ENCODE results near the gene SORL1.
A peak's percentile ranks its signal among the peaks of the same experiment; 100 is the strongest.
"Not testable (repeated sequence)": the region's sequence is repeated elsewhere in the genome, so short reads cannot be mapped to it uniquely, and the experiment has no call there.

SORL1 gene

DNA sequence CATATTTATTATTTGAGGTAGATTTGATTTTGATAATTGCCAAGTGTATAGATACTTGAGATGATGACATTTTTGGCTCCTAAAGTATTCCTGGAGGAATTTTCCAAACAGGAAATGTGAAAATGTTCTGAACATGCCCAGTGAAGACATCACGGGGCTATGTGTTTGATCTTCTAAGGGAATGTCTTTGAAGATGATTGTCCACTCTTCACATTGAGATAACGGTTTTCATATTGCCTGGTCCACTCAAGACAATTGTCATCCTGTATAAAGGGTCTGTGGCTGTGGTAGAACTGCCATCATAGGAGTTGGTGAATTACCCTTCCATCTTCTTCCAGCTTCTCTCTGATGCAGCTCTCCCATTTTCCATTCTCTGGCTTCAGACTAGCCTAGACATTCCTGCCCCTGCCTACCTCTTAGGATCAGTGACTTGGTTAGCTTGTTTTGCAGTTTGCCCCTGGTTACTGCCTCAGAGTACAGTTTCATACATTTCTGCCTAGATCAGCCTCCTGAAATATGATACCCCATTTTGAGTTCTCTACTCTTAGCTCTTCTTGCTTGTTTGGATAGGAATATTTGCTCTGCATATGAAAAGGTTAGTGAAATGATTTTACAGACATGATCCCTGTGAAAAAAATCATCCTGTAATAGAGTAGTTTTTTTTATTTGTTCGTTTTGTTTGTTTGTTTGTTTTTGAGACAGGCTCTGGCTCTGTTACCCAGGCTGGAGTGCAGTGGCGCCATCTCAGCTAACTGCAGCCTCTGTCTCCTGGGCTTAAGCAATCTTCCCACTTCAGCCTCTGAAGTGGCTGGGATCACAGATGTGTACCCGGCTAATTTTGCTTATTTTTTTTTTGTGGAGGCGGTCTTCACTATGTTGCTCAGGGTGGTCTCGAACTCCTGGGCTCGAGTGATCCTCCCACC lies 112.0 kb downstream of the SORL1 start:
- ATAC-seq (no peak), DNase-seq (no peak)

DNA sequence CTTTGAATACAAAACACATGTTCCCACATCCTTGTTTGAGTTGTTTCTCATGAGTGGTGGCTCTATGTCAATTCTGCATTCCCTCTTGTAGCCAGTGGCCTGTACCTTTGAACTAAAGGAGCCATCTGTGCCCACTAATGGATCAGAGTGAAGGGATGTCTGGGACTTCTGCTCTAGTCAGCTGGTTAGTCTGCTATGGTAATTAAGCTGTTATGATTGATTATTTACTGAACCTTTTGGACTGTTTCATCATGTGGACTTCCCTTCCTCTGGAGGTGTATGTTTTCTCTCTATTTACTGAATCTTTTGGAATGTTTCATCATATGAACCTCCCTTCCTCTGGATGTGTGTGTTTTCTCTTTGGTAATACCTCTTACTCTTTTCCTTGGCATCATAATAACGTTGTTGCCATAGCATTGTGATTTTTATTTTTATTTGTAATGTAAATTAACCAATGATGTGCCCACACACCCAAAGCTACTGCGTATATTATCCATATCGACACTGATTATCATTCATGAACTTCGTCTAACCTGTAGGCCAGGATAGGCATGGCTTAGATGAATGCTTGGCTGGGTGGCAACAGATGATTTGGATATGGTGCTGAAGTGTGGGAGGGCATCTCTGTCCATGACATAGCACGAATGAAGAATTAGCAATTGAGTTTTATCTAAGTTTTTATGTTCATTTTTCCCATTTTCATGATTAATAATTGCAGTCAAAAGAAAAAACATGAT lies 113.0 kb downstream of the SORL1 start:
- ATAC-seq (no peak), DNase-seq (no peak)

DNA sequence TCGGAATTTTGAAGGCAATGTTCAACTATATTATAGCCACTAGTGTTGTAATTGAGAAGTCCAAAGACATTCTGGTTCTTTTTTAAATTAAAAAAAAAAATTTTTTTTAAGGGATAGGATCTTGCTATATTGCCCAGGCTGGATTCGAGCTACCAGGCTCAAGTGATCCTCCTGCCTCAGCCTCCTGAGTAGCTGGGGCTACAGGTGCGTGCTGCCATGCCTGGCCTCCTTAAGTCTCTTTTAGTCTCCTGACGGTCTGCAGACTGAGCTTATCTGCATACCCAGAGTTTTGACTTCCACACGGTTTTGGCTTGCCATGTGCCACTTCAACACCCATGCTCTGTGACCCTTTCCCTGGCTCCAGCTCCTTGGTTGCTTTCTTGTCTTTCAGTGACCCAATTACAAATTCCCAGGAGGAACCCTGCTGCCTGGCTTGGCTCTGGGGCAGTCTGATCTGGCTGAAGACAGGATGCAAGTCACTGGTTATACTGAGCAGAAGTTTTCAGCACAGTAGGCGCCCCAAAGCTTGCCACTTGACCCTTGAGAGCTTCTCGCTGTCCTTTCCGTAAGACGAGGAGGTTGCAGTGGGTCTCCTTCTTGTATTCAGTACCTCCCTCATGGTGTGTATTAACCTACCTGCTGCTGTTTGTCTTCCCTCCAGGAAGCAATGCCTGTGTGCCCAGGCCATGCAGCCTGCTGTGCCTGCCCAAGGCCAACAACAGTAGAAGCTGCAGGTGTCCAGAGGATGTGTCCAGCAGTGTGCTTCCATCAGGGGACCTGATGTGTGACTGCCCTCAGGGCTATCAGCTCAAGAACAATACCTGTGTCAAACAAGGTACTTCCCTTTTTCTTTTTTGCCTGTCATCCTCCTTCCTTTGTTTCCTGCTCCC lies 114.4 kb downstream of the SORL1 start:
- no peak for ATAC-seq
- DNase-seq = no peak

DNA sequence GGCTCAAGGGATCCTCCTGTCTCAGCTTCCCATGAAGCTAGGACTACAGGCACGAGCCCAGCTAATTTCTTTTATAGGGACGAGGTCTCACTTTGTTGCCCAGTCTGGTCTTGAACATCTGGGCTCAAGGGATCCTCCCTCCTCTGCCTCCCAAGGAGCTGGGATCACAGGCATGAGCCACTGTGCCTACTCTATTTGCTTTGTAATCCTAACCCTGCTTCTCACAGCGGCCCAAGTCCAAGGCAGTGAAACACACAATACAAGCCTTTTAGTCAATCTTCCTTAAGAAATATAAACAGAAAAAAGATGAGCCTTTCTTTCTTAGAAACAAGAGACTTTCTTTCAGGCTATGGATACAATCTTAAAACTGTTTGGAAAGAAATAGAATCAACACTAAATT lies 115.9 kb downstream of the SORL1 start:
- no peak for ATAC-seq
- no peak for DNase-seq

DNA sequence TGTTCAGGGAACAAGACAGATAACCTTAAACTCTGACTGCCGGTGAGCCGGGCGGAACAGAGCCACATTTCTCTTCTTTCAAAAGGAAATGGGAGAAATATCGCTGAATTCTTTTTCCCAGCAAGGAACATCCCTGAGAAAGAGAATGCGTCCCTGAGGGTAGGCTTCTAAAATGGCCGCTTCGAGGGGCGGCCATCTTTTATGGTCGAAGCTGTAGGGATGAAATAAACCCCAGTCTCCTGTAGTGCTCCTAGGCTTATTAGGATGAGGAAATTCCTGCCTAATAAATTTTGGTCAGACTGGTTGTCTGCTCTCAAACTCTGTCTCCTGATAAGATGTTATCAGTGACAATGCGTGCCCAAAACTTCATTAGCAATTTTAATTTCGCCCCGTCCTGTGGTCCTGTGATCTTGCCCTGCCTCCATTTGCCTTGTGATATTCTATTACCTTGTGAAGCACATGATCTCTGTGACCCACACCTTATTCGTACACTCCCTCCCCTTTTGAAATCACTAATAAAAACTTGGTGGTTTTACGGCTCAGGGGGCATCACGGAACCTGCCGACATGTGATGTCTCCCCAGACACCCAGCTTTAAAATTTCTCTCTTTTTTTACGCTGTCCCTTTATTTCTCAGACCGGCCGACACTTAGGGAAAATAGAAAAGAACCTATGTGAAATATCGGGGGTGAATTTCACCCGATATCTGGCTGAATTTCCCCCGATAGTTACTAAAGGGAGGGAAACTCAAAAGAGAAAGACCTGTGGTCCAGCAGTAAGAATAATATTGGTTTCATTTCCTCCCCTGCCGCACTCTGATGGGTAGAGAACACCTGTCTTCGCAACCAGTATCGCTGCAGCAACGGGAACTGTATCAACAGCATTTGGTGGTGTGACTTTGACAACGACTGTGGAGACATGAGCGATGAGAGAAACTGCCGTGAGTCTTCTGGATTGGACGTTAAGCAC lies 117.5 kb downstream of the SORL1 start:
- ATAC-seq = not testable (repeated sequence)

DNA sequence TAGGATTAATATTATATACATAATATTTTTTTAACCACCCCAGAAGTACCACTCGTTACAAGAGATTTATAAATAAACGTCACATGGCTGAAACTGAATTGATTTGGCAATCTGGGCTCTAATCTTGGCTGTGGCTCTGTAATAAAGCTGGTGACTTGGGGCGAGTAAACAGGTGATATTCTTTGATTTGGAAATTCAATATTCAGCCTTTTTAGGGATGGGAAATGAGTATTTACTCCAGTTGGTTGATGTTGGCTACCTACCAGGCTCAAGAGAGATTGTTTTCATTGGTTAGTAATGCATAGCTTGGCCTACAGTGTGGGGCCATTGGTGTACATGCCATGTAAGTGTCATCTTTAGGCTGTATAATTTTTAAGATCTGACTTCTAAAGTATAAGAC lies 118.3 kb downstream of the SORL1 start:
- no peak for ATAC-seq
- DNase-seq = no peak

More for the DNA sequence above, 117.5 kb downstream of the SORL1 start:
- DNase-seq = not testable (repeated sequence)

DNA sequence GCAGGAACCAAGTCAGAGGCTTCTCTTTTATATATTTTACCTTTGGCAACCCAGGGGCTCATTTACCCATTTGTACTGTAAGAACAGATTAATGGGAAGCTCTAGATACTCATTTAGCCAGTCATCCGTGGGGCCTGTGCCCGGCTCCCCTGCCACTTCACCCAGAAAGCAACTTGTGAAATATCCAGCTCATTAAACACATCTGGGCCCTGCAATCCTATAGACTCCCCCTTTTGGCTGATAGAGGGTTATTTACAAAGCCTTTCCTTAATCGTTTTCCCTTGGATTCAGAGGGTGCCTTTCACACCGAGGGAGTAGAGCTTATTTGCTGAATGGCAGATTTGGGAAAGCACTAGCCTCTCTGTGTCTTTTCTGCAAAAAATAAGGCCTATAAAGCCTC lies 119.4 kb downstream of the SORL1 start:
- ATAC-seq = no peak
- DNase-seq = no peak

DNA sequence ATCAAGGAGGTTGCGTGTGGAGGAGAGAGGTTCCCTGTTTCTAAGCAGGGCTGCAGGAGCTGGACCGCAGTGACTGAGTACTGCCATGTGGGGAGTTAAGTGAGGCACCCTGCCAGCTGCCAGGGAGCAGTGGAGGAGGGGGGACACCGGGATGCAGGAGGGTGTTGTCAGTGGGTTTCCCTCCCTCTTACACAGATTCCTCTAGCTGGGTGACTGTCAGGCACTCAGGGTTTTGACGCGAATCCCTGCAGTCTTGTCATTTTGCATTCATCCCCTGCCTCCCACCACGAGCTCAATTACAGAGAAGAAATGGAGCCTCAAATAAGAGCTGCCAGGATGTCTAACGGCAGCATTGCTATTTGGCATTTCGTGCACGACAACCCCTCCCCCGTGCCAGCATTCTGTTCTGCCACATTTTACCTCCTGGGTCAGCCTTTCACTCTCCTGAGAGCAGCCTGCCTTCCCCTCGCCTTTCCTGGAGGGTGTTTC lies 120.5 kb downstream of the SORL1 start:
- no peak for DNase-seq

DNA sequence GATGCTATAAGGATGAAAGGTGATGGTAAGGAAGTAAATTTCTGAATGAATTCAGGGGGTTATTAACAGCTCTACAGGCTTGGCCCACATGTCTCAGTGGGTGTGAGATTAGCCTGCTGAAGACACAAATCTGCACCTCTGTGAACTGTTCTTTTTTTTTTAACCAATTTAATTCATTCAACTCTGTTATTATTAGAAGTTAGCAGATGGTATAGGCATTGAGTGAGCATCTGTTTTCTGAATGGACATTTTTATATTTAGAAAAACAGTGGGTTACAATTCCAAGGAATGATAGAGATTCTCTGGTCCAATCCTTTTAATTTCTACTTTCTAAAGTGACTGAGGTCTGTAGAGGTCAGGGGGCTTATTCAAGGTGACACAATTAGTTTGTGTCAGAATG lies 122.7 kb downstream of the SORL1 start:
- no peak for ATAC-seq
- no peak for DNase-seq

More for the DNA sequence above, 120.5 kb downstream of the SORL1 start:
- no peak for ATAC-seq

DNA sequence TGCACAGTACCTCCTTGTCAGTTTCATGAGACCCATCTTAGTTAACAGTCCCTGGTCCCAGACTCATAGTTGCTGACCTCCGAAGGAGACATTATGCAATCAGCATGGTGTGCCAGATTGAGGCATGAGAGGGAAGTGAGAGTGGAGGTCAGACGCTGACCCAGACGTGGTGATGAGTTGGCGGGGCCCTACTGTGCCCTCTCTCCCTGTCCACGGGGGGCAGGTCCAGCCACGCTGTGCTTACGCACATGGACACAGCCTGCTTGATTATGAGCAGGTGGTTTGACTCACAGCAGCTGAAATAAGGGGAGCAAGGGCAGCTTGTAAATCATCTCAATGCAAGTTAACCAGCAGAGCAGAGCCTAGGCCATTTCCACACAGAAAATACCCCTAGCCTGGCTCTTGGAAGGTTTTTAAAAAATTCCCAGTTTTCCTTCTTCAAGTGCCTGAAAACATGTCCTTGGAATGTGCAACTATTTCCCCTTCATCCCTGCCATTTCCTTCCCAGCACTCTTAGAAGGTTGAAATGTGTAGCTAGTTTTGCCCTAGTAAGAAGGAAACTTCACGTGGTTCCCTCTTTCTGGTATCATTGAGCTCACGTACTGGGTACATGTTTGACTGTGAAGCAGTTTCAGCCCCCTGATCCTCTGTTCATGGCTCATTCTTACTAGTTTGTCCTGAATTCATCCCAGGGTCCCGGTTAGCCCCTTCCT lies 123.3 kb downstream of the SORL1 start:
- peak; percentile 47 for ATAC-seq
- DNase-seq = no peak

DNA sequence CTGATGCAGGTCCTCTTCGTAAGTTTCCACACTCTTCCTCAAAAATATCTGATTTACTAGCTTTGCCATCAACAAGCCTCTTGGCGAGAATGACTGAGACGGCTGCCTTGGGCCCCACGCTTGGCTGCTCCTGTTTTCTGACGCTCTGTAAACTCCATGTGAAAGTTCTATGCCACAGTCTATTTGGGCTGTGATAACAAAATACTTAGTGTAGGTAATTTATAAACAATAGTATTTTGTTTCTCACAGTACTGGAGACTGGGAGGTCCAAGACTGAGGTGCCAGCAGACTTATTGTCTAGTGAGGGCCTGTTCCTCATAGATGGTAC lies 123.8 kb downstream of the SORL1 start:
- DNase-seq (no peak), ATAC-seq (no peak)

DNA sequence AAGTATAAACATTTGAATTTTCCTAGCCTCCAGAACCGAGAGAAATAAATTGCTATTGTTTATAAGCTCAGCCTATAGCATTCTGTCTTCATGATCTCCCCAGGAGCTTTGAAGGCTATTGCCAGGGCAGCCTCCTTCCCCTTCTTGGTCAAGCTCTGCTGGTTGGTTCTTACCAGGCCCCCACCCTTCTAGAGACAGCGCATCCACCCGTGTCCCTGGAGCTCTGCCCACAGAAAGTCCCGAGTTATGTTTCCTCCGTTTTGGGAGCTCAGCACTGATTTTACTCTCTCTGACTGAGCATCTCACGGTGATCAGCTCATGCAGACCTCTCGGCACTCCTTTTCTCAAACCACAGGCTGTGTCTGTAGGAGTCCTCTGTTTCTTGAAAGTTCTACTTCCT lies 124.4 kb downstream of the SORL1 start:
- DNase-seq (no peak), ATAC-seq (no peak)

DNA sequence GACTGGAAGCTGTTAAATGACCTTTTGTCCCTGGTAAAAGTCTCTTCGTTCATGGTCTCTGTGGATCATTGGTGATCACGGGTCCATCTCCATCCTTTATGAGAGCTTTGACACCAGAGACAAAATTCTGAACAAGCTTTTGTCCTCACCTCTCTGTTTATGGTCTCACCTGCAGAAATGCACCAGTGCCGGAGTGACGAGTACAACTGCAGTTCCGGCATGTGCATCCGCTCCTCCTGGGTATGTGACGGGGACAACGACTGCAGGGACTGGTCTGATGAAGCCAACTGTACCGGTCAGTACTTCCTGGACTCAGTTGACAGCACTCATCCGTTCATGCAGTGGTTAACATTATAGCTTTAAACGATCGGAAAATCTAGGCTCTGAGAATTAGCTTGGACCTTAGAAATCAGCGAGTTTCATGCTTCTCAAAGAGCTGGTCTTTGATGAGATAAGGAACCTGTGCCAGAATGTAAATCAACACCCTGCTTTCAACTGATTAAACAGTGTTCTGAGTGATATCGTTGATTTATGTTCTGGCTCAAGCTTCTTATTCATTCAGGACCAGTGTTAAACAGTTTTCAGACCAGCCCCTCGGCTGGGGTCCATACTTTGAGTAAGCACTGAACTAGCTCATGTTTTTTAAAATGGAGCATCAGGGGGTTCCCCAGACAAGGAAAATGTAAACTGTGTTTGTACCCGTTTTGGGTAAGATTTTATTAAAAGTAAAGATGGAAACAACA lies 125.2 kb downstream of the SORL1 start:
- ATAC-seq (no peak), DNase-seq (no peak)

DNA sequence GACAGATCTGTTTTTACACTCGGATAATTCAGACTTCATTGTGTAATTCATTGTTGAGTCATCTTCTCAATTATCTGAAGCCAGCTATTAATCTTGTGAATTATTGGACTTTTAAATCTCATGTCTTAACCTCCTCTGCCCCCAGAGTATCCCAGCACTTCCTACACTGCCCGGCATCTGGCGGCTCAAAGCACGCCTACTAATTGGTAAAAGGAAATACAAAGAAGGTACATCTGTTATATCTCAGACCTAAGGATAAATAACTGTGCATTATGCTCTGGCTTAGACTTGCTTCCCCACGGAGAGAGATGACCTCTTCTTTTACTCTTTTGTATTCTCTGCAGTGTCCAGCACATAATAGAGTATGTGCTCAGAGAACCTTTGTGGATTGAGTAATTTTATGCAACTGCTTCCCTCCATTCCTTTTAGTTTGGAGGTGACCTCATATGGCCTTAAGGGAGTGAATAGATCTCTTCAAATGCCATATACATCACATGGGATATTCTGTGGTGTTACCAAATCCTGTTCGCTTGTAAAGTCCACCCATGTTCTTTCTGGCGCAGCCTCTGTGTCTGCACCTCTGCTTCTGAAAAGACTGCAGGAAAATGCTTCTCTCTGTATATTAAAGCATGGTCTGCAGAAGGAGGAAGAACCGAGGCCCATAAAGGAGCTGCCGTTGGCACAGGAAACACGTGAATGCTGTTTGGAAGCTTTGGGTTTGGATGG lies 126.3 kb downstream of the SORL1 start:
- ATAC-seq (no peak), DNase-seq (no peak)

DNA sequence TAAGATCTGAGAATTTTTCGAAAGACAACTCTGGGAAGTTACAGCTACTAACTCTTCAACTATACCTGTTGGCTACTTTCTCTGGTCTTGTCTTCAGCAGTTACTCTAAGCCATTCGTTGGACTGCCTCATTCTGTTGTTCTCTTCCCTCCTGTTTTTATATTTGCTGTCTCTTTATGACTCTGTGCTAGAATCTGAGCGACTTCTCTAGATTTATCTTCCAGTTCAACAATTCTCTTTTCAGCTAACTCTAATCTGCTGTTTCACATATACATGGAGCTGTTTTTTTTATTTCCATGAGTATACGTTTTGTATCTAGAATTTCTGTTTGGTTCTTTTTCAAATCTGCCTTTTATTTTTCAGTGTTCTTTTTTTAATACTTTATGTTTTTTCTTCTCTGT lies 128.0 kb downstream of the SORL1 start:
- no peak for DNase-seq
- ATAC-seq = no peak

DNA sequence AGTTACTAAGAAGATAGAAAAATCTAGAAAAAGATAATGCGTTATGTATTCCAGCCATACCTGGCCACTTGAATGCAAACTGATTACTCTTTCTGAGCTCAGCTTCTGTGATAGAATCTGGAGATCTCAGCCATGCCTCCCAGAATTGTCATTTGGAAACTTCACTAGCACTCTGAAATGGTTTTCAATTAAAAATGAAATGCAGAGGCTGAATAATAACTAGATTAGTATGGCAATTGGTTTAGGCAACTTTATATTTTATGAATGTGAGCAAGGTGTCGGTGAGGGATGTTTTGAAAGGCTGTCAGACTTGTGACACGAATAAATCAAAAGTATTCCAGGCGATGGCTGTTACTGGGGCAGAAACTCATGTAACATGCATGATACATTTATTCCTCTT lies 129.5 kb downstream of the SORL1 start:
- no peak for DNase-seq
- no peak for ATAC-seq

DNA sequence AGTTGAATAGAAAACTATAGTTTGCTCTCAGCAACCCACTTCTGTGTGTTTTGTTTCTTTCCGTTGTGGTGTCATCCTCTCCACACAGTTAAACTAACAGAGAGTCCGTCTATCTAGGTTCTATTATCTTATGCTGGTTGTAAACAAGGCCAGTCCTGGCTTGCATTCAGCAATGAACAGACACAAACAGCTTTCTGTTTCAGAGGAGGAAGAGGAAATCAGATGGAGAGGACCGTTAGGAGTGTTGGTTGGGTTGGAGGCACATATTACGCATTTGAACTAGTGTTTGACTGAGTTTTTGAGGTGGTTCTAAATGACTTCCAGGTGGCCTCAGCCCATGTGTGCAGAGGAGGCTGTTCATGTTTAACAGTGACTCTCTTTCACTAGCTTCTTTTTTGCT lies 130.2 kb downstream of the SORL1 start:
- ATAC-seq = peak; percentile 28
- DNase-seq = no peak

DNA sequence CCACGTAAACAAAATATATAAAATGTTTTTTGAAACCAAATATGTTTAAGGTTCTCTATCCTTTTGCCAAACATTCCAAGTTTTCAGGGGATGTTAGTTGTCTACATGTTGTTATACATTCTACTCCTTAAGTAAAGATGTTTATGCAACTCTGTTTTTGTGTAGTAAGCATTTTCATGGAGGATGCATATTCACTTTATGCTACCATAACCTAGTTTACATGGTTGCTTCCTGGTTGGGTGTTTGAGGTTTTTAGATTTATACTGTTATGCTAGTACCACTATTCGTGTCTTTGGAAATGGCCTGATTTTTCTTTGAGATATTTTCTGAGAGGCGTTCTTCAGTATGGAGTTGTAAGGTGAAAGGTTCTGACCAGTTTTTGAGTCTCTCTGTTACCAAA lies 131.7 kb downstream of the SORL1 start:
- DNase-seq = no peak
- ATAC-seq = no peak

DNA sequence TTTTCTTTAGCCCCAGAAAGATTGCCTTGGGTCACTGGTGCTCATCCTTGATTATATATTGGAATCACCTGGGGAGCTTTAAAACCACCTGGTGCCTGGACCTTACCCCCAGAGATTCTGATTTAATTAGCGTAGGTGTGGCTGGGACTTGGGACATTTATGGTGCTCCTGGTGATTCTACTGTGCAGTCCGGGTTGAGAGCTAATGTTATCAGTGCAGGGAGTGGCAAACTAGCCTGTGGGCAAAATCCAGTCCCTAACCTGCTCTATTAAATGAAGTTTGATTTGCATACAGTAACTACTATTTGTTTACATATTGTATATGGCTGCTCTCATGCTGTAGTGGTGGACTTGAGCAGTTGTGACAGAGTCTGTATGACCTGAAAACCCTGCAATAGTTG lies 134.6 kb downstream of the SORL1 start:
- DNase-seq = no peak
- no peak for ATAC-seq

Data from stimulated activated naive CD8-positive, alpha-beta T cell treated with anti-CD3 and anti-CD28 coated beads, Interleukin-15, Interleukin-2, amounts not matched to agents 100 U/mL and 50 U/mL, for 24 hours (primary cell).